HCT116 (cell line): Measurements from ENCODE around the gene AMN. TPM values are rescaled to one million over a fixed set of nuclear protein-coding genes. Genes with fewer than 3 reads are reported as not detected.

ENCODE experiments used
- ATAC-seq: fragments of 200-7000 bp; cut with Tn5 transposase; 2 replicates; pipeline ENCODE4 v1.9.1; 2020; ENCODE audit warnings: mild to moderate bottlenecking, moderate library complexity
- BruUV-seq: library from RNA; stranded (reverse); fragments of 400-500 nt; replicated peaks from 2 replicates; lab custom pipeline; 2021; lab: Mats Ljungman, UMichigan
- CTCF ChIA-PET: fragments of 300-600 bp; sonication (Branson Sonifier 250); formaldehyde crosslinking; loops from one replicate; lab custom pipeline; 2021; ENCODE audit warnings: antibody characterized with exemption; lab: Charles Lee
- POLR2A ChIA-PET: fragments of 300-600, 350-600 bp; sonication (Branson Sonifier 250); formaldehyde crosslinking; loops from one replicate; lab custom pipeline; 2021; ENCODE audit warnings: antibody characterized with exemption; lab: Charles Lee
- RAD21 ChIA-PET, 2 experiments: fragments of 300-600 bp; sonication (Branson Sonifier 250); formaldehyde crosslinking; loops; one replicate each; lab custom pipeline; 2023; ENCODE audit warnings: low total read pairs in 2 of 2; ENCODE audit not compliant: uncharacterized antibody in 2 of 2, unreplicated experiment in 2 of 2, low non-redundant PET in 1 of 2; lab: Charles Lee
- DNase-seq: peaks from one replicate; pipeline ENCODE4 v3.0.0-alpha.2; 2010; ENCODE audit warnings: low read depth, low spot score
- H2AFZ ChIP-seq: fragments of 200-600 bp; shearing (Covaris generic), sonication (generic); 2 replicates; pipeline ENCODE4 v1.6.1; 2017; ENCODE audit warnings: low read depth, mixed run types, mixed read lengths, antibody characterized with exemption, low read length; ENCODE audit not compliant: poor library complexity, severe bottlenecking
- H3K27ac ChIP-seq: 2 replicates; pipeline ENCODE4 v1.5.1; 2012; ENCODE audit warnings: low read depth, low read length
- H3K27me3 ChIP-seq: fragments of 200-600 bp; sonication (generic); 2 replicates; pipeline ENCODE4 v1.6.1; 2016; ENCODE audit warnings: mixed run types, low read length, mixed read lengths; ENCODE audit not compliant: insufficient read depth
- H3K36me3 ChIP-seq, 2 experiments: fragments of 200-500 bp in 1 of 2; fragments of 200-600 bp in 1 of 2; sonication (Bioruptor generic) in 1 of 2; sonication (generic) in 1 of 2; 2 replicates each; pipeline versions ENCODE4 v1.5.1 to v1.6.1; 2014 to 2016; ENCODE audit warnings: low read length in 2 of 2, inconsistent platforms in 1 of 2, mixed read lengths in 1 of 2, mixed run types in 1 of 2; ENCODE audit not compliant: insufficient read depth in 2 of 2, control insufficient read depth in 1 of 2
- H3K4me1 ChIP-seq, 2 experiments: fragments of 200-600 bp in 1 of 2; sonication (generic) in 1 of 2; 2 replicates each; pipeline versions ENCODE4 v1.5.1 to v1.6.1; 2012 to 2017; ENCODE audit warnings: low read length in 2 of 2, inconsistent platforms in 1 of 2, mild to moderate bottlenecking in 1 of 2, mixed read lengths in 1 of 2, mixed run types in 1 of 2, moderate library complexity in 1 of 2; ENCODE audit not compliant: insufficient read depth in 2 of 2, control insufficient read depth in 1 of 2
- H3K4me2 ChIP-seq: fragments of 200-600 bp; sonication (generic); 2 replicates; pipeline ENCODE4 v1.6.1; 2017; ENCODE audit warnings: mixed run types, low read length, mixed read lengths
- H3K4me3 ChIP-seq, 2 experiments: fragments of 200-600 bp in 1 of 2; sonication (generic) in 1 of 2; replicated peaks in 1 of 2; 2 replicates each; pipeline ENCODE4 v1.5.1; 2011 to 2016; ENCODE audit warnings: low read length in 2 of 2, control low read depth in 1 of 2, low read depth in 1 of 2, mild to moderate bottlenecking in 1 of 2, mixed read lengths in 1 of 2, mixed run types in 1 of 2
- H3K79me2 ChIP-seq: fragments of 200-600 bp; sonication (generic); 2 replicates; pipeline ENCODE4 v1.6.1; 2017; ENCODE audit warnings: mild to moderate bottlenecking, mixed run types, low read length, moderate library complexity, mixed read lengths; ENCODE audit not compliant: insufficient read depth
- H3K9ac ChIP-seq: fragments of 200-600 bp; sonication (generic); 2 replicates; pipeline ENCODE4 v1.6.1; 2016; ENCODE audit warnings: low read length, mixed read lengths
- H3K9me2 ChIP-seq: fragments of 200-600 bp; sonication (generic), shearing (Covaris generic); 2 replicates; pipeline ENCODE4 v1.6.1; 2017; ENCODE audit warnings: mixed run types, mild to moderate bottlenecking, moderate library complexity; ENCODE audit not compliant: insufficient read depth
- H3K9me3 ChIP-seq, 2 experiments: fragments of 200-500 bp in 1 of 2; fragments of 200-600 bp in 1 of 2; sonication (Bioruptor generic) in 1 of 2; sonication (generic) in 1 of 2; 2 replicates each; pipeline ENCODE4 v1.6.1; 2014 to 2017; ENCODE audit warnings: low read length in 2 of 2, mixed read lengths in 2 of 2, inconsistent platforms in 1 of 2, low read depth in 1 of 2, mild to moderate bottlenecking in 1 of 2, mixed run types in 1 of 2, moderate library complexity in 1 of 2; ENCODE audit not compliant: control insufficient read depth in 1 of 2, insufficient read depth in 1 of 2
- H4K20me1 ChIP-seq: fragments of 200-600 bp; sonication (generic), shearing (Covaris generic); 2 replicates; pipeline ENCODE4 v1.6.1; 2017; ENCODE audit warnings: mixed run types, mild to moderate bottlenecking, moderate library complexity; ENCODE audit not compliant: insufficient read depth
- CEBPB ChIP-seq: IDR thresholded peaks from 2 replicates; pipeline ENCODE4 v1.6.1; 2012; ENCODE audit warnings: low read depth
- EGR1 ChIP-seq: IDR thresholded peaks from 2 replicates; pipeline ENCODE4 v1.6.1; 2012; ENCODE audit warnings: low read depth
- ELF1 ChIP-seq: IDR thresholded peaks from 2 replicates; pipeline ENCODE4 v1.6.1; 2012; ENCODE audit warnings: low read depth, borderline replicate concordance
- EZH2 ChIP-seq: fragments of 200-600 bp; sonication (generic); IDR thresholded peaks from 2 replicates; pipeline ENCODE4 v1.6.1; 2017; ENCODE audit warnings: antibody characterized with exemption, mixed run types
- EZH2phosphoT487 ChIP-seq: fragments of 200-600 bp; IDR thresholded peaks from 2 replicates; pipeline ENCODE4 v1.6.1; 2018; ENCODE audit warnings: antibody characterized with exemption, borderline replicate concordance
- POLR2AphosphoS5 ChIP-seq: IDR thresholded peaks from 2 replicates; pipeline ENCODE4 v1.6.1; 2011; ENCODE audit warnings: mild to moderate bottlenecking, low read depth, low read length, moderate library complexity
- RAD21 ChIP-seq: IDR thresholded peaks from 2 replicates; pipeline ENCODE4 v1.6.1; 2012; ENCODE audit warnings: low read depth, mild to moderate bottlenecking
- REST ChIP-seq: IDR thresholded peaks from 2 replicates; pipeline ENCODE4 v1.6.1; 2012; ENCODE audit warnings: low read depth
- SIN3A ChIP-seq: IDR thresholded peaks from 2 replicates; pipeline ENCODE4 v1.6.1; 2012; ENCODE audit warnings: low read depth
- SP1 ChIP-seq: IDR thresholded peaks from 2 replicates; pipeline ENCODE4 v1.6.1; 2012; ENCODE audit warnings: low read depth
- SRF ChIP-seq: IDR thresholded peaks from 2 replicates; pipeline ENCODE4 v1.6.1; 2012; ENCODE audit warnings: low read depth
- TCF7L2 ChIP-seq: IDR thresholded peaks from 2 replicates; pipeline ENCODE4 v1.7.0; 2011; ENCODE audit warnings: borderline replicate concordance, inconsistent platforms; ENCODE audit not compliant: insufficient read depth, insufficient read length; ENCODE audit errors: extremely low read depth
- YY1 ChIP-seq: IDR thresholded peaks from 2 replicates; pipeline ENCODE4 v1.6.1; 2011; ENCODE audit warnings: low read length, low read depth, moderate library complexity, mild to moderate bottlenecking; ENCODE audit not compliant: insufficient replicate concordance; ENCODE audit errors: extremely low read depth
- ZFX ChIP-seq: fragments of 450-650 bp; IDR thresholded peaks from 2 replicates; pipeline ENCODE4 v1.6.1; 2017
- ZNF274 ChIP-seq: fragments of 200-500 bp; sonication (Bioruptor generic); IDR thresholded peaks from 2 replicates; pipeline ENCODE4 v1.6.1; 2014; ENCODE audit warnings: mild to moderate bottlenecking, low read depth, low read length, inconsistent platforms
- intact Hi-C: fragments of 100-400 bp; cut with micrococcal nuclease; formaldehyde crosslinking; loops from 2 replicates; pipeline ENCODE4 v1.10.0; 2022
- total RNA-seq: library from RNA; stranded (reverse); gene quantifications from one replicate; pipeline ENCODE4 v1.2.1, GENCODE V29; 2021; ENCODE audit not compliant: unreplicated experiment

AMN gene
- total RNA-seq, 1 experiment from 2014 or later = 5.7 TPM

- H3K79me2 ChIP-seq = no peaks in the 10 kb centered on the region
- H3K27ac ChIP-seq = no peak overlapping the region
- H3K9me2 ChIP-seq = no peaks in the 10 kb centered on the region
- CTCF ChIA-PET = no interaction called here
- peaks cover 25 to 39% of the 10 kb centered on the region in 2 experiments; a peak in 3 of 4 replicates for H3K36me3 ChIP-seq
- H4K20me1 ChIP-seq = no peaks in the 10 kb centered on the region
- ATAC-seq = no peak
- no peaks in the 10 kb centered on the region for H3K27me3 ChIP-seq
- RAD21 ChIA-PET = no interaction called here
- no peak overlapping the region for H3K4me3 ChIP-seq
- intact Hi-C loops = no loop called here
- BruUV-seq = no TSS peak
- POLR2A ChIA-PET = no interaction called here
- no peak overlapping the region for H2AFZ ChIP-seq
- no peaks in the 10 kb centered on the region for H3K9me3 ChIP-seq
- no peak for DNase-seq
- H3K9ac ChIP-seq = no peak overlapping the region
- no peak overlapping the region for H3K4me2 ChIP-seq
- H3K4me1 ChIP-seq = no peaks in the 10 kb centered on the region
- TF ChIP-seq EGR1 (no peak), ZFX (no peak), EZH2 (no peak), REST (no peak), SP1 (no peak)
Measured at GRCh38 chr14:102957222-102957621, 34.8 kb downstream of the AMN start.

GRCh38 chr14:102958461-102958860 lies 36.0 kb downstream of the AMN start:
- POLR2A ChIA-PET = no interaction called here

More at GRCh38 chr14:102958461-102958860, 36.0 kb downstream of the AMN start:
- Histone ChIP-seq H3K27me3 (no peaks in the 10 kb centered on the region), H3K27ac (no peak overlapping the region), H3K4me2 (no peak overlapping the region), H3K9me2 (no peaks in the 10 kb centered on the region), H3K36me3 (peaks cover 28 to 38% of the 10 kb centered on the region in 2 experiments; a peak in 3 of 4 replicates), H3K4me1 (no peaks in the 10 kb centered on the region), H2AFZ (no peak overlapping the region), H3K9me3 (no peaks in the 10 kb centered on the region), H3K9ac (no peak overlapping the region), H4K20me1 (no peaks in the 10 kb centered on the region), H3K4me3 (no peak overlapping the region), H3K79me2 (no peaks in the 10 kb centered on the region)
- TF ChIP-seq SRF (no peak), POLR2AphosphoS5 (no peak), ZNF274 (no peak), RAD21 (no peak), YY1 (no peak), ELF1 (no peak), SIN3A (no peak), CEBPB (no peak), EGR1 (no peak), TCF7L2 (no peak), SP1 (no peak), EZH2phosphoT487 (no peak)
- DNase-seq = no peak
- ChIA-PET CTCF (no interaction called here), RAD21 (no interaction called here)
- BruUV-seq = no TSS peak
- intact Hi-C loops = no loop called here
- no peak for ATAC-seq
